NCI-H226 (cell line): ENCODE measurements around the gene HHIPL2.
"Not testable (repeated sequence)": the region's sequence is repeated elsewhere in the genome, so short reads cannot be mapped to it uniquely, and the experiment has no call there.

Experiments
- DNase-seq: peaks from one replicate; pipeline ENCODE4 v3.0.0-alpha.2; 2015

HHIPL2 gene

DNA sequence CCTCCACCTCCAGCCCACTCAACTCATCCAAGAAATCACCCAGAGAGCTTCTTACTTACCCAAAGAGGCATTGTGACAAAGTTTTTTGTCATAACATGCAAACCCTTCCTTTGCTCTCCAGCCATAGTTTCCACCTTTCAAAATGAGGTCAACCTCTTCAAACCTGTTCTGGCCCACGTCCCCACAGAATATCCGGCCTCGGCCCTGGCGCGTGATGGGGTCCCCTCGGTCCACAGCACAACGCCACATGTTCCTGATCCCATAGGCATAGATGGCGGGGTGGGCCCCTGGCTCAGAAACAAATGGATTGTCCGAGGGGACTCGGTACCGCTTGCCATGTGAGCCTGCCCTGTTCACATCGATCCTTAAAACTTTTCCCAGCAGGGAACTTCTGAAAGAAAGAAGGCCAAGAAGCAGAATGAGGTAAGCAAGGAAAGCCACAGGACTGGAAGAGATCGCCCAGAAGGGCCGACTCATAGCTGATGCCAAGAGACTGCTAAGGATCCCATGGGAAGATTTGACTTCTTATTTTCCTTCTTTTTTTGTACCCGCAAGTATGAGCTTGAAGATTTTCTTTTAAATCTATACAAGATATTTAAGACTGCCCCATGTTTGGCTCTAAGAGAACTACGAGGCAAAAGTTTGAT is 7.8 kb downstream of the HHIPL2 start:
- DNase-seq: no peak

DNA sequence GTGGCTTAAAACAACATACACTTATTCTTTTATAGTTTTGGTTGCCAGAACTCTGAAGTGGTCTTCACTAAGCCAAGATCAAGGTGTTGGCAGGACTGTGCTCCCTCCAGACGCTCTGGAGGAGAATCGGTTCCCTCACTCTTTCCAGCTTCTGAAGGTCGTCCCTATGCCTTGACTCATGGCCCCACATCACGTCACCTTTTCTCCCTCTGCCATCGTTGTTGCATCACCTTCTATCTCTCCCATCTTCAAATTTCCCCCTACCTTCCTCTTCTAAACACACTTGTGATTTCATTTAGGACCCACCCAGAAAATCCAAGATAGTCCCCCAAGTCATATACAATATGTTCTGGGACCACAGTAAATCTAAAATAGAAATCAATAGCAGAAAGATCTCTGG is 12.4 kb downstream of the HHIPL2 start:
- no peak for DNase-seq

DNA sequence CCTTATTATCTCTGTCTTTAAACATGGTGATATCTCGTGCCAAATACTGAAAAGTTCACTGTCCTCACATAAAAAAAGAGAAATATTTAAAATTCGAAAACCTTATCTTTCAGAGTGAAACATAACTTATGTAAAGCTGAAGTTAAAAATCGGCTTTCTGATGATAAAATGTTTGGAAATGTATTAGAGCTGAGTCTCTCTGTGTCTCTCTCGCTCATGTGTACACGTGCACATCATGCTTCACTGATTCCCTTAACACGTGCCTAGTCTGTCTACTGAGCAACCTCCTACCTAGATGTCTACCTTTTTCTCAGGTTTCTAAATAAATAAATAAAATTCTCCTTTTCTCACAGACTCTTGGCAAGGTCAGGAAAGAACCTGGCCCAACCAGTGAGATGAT is 17.1 kb downstream of the HHIPL2 start:
- DNase-seq: no peak

DNA sequence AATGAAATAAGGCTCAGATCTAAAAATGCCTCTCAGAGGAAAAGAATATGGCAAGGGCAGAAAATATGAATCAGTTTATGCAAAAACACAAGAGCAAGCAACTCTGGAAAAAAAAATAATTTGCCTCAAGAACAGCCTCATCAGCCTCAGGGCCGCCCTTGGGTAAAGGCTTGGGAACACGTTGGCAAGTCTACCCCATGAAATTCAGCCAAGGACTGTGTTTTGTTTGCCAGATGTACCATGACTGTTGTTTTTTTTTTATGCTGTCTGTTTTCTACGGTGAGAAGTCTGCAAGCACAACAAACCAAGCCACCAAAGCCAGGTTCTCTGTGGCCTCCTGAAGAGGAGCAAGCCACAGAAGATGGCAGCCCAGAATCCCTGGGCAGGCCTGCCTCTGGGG is 18.0 kb downstream of the HHIPL2 start:
- DNase-seq: no peak

DNA sequence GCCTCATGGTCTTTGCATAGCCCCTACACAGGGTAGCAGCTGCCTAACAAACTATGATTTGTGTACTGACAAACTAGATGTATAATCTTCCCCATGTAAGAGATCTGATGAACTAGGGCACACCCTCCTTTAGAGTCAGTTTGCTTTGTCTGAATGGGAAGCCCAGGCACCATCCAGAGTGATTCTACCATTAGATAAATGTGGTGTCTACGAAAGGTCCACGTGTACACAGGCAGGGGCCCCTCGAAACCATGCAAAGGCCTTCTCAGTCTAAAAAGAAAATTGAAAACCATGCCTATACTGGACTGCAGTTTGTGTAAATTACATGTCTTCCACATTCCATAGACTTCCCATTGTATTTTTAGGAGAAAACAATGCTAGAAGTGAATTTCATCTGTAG is 18.7 kb downstream of the HHIPL2 start:
- DNase-seq: no peak

DNA sequence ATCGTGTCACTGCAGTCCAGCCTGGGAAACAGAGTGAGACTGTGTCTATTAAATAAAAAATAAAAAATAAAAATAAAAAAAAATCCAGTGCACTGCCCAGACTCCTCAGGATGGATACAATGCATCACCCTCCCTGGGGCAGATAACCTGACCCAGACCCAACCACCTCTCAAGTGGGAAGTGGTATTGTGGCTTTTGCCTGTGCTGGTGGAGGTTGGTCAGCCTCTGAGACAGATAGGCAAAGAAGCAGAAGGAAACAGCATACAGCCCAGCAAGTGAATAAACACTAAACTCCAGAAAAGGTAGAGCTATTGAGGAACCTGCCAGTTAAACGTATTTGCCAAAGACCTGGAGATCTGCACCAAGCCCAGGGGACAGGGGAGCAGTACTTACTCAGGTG is 22.0 kb downstream of the HHIPL2 start:
- DNase-seq: no peak

DNA sequence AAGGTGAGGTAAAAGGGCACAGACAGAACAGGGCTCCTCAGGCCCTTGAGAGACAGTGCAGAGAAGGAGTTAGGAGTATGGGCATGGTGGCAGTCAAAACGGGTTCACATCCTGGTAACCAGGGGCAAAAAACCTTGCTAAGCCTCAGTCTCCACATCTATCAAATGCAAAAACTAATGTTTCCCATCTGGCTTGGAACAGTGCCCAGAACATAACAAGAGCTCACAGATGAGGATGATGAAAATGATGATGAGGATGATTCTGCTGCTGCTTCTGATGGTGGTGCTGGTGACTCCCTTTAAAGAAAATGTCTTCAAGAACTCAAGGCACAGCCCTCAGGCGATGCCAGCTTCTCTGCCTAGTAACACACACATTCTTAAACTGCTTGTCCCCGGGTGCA is 24.1 kb downstream of the HHIPL2 start:
- no peak for DNase-seq

DNA sequence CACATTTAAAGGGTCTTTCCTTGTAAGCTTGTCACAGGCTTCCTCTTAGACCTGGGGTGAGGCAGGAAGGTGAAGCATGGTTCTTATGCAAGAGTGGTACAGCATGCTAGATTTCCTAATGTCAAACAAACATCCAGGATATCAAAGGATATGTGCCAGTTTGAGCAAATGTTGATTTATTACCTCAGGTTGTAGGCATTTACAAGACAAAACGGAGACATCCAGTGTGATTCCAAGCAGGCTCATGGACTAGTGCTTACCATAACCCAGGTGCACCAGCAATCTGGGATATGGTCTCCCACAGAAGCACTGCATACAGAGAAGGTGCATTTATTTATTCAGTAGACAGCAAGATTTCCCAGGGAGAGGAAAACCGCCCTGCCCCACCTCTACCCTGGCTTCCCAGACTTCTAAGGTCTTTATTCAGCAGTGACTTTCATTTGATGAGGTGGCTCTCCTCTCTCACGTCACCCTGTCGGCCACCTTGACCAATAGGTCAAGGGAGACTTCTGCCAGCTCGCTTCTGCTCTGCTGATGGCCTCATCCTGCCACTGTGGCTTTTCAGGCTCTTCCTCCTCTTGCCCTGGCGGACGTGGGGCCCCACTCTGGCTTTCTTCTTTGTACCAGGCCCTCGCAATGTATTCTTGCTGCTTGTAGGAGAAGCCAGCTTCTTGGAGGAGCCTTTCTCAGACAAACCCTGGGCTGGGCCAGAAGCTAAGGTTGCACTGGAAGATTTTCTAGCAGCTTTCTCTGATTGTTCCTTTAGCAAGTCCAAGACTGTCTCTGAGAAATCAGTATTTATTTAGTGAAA is 25.6 kb downstream of the HHIPL2 start:
- DNase-seq: peak; percentile 18

DNA sequence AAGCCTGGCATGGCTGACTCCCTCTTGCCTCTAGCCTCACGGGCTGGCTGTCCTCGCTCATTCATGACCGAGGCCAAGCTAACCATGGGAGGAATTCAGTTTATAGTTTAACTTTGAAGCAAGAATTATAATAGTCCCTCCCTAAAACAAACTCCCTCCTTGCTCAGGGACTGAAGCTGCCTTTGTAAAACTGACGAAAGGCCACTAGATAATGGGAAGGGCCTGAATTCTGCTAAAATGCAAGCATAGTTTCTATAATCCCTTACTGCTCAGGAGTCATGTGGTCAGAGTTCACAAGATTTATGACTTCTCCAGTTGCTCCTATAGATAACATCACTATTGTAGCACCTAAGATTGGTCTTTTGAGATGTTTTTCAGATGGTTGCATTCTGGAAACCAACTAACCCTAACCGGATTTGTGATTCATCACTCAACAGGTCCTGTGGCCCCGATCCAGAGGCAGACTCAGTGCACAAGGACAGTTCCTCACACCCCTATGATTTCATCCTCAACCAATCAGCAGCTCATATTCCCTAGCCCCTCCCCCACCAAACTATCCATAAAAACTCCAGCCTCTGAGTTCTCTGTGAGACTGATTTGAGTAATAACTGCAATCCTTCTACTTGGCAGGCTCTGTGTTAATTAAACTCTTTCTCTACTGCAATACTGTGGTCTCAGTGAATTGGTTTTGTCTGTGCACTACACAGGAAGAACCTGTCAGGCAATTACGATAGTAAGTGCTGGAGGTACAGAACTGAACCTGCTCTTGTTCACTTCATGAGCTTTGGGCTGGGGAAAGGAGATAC is 26.4 kb downstream of the HHIPL2 start:
- peak; percentile 67 for DNase-seq

DNA sequence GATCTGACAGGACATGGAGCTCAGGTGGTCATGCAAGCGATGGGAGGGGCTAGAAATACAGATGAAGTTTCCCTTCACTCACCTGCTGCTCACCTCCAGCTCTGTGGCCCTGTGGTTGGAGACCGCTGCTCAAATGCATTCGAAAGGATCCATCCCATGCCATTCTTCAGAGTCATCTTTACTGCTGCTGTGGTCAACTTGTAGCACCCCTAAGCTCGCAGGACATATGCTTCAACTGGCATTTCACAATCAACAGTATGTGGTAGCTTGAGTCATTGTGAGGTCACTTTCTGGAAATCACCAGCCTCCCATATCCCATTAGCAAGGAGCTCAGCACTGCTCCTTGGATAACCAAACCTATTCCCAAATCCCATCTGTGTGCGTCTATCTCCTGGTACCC is 58.4 kb downstream of the HHIPL2 start:
- peak; percentile 29 for DNase-seq

DNA sequence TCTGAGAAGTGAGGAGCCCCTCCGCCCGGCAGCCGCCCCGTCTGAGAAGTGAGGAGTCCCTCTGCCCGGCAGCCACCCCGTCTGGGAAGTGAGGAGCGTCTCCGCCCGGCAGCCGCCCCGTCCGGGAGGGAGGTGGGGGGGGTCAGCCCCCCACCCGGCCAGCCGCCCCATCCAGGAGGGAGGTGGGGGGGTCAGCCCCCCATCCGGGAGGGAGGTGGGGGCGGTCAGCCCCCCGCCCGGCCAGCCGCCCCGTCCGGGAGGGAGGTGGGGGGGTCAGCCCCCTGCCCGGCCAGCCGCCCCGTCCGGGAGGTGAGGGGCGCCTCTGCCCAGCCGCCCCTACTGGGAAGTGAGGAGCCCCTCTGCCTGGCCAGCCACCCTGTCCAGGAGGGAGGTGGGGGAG is 60.1 kb downstream of the HHIPL2 start:
- DNase-seq: not testable (repeated sequence)

DNA sequence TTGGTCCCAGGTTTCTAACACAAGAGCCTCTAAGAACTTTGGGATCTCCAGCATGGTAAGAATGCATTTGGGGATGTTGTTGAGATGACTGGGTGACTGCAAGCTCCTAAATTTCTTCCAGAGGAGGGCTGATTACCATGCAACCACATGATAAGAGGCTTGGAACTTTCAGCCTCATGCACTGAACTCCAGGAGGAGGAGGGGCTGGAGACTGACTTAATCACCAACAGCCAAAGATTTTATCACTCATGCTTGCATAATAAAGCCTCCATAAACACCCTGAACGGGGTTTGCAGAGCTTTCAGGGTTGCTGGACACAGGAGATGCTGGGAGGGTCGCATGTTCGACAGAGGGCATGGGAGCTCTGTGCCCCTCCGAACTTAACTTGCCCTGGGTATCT is 63.9 kb downstream of the HHIPL2 start:
- not testable (repeated sequence) for DNase-seq

DNA sequence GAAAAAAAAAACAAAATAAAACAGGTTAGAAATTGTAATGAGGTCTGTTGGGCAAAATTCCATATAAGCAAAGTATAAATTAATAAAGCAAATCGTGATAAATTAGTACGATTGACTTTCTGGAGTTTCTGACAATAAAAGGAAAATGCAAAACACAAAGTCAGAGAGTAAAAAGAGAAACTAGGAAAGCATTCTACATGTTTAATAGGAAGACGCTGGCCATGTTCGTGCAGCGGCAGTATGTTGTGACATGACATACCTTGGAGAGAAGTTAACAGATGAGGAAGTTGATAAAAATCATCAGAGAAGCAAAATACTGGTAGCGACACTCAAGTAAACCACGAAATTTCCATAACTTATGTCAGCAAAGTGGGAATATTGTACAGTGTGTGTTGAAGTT is 68.3 kb downstream of the HHIPL2 start:
- not testable (repeated sequence) for DNase-seq

DNA sequence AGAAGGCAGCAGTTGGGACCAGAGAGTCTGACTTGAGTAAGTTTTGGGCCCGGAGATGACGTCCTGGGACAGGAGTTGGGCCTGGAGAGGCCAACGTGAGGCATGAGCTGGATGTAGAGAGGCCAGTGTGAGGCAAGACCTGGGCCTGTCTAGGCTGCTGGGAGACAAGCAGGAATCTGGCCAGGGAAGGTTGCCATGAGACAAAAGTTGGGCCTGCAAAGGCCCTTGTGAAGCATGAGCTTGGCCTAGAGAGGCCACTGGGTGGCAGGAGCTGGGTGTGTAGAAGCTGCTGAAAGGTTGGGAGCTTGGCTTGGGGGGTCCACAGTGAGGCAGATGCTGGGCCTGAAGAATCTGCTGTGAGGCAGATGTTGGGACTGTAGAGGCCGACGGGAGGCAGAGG is 71.5 kb downstream of the HHIPL2 start:
- peak; percentile 16 for DNase-seq

DNA sequence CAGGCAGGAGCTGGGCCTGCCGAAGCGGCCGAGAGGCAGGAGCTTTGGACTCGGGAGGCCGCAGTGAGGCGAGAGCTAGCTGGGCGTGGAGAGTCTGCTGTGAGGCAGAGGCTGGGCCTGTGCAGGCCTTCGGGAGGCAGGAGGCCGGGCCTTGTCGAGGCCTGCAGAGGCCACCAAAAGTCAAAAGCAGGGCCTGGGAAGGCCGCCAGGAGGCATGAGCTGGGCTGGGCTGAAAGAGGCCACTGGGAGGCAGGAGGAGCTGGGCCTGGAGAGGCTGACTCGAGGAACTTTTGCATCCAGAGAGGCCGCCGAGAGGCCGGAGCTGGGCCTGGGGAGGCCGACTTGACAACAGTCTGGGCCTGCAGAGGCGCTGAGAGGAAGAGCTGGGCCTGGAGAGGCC is 74.2 kb downstream of the HHIPL2 start:
- DNase-seq: not testable (repeated sequence)

DNA sequence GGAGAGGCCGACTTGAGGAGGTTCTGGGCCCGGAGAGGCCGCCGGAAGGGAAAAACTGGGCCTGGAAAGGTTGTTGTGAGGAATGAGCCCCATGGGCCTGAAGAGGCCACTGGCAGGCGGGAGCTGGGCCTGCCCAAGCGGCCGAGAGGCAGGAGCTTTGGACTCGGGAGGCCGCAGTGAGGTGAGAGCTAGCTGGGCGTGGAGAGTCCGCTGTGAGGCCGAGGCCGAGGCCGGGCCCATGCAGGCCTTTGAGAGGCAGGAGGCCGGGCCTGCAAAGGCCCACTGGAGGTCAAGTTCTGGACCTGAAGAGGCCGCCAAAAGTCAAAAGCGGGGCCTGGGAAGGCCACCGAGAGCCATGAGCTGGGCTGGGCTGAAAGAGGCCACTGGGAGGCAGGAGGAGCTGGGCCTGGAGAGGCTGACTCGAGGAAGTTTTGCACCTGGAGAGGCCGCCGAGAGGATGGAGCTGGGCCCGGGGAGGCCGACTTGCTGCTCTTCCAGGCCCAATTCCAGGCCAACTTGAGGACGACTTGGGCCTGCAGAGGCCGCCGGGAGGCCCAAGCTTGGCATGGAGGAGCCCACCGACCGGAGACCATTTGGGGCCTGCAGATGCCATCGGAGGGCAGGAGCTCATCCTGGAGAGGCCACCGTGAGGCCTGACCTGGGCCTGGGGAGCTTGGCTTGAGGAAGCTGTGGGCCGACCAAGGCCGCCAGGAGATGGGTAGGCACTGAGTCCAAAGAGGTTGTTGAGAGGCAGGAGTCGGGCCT is 74.9 kb downstream of the HHIPL2 start:
- not testable (repeated sequence) for DNase-seq
